HG02763 (cell line): Measurements from ENCODE around the gene SIRT3.

Experiments
- ATAC-seq: cut with Tn5 transposase; IDR thresholded peaks from one replicate; pipeline ENCODE4 v1.9.1; 2021; ENCODE audit warnings: mild to moderate bottlenecking, moderate library complexity; ENCODE audit not compliant: unreplicated experiment

SIRT3 gene

DNA sequence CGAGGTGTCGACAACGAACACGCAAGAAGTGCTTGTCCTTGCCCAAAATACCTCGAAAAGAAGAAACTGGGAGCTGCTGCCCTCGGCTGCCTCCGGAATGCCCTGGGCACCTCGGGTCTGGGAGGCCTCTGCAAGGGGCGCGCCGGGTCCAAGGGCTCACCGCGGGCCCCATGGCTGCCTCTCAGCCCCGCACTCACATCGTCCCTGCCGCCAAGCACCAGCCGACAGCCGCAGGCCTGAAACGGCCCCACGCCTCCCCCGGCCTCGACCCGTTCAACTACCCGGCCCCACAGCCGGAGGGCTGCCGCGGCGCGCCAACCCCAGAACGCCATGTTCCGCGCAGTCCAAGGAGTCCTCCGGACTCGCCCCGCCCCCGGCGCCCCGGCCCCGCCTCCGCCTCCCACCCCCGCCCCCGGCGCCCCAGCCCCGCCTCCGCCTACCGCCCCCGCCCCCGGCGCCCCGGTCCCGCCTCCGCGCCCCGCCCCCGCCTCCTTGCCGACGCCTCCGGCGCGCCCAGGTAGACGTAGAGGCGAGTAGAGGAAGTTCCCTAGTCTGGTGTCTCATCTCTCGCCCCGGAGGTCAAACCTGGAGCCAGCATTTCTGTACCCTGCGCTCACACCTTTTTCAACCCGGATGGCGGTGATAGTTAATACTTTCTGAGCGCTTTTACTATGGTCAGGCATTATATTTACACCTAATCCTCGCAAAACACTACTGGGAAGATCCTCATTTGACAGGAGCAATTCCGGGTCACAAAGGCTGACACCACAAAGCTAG, at the start of gene SIRT3:
SIRT3 (minus strand) TSS at position 346 of the 777 bp plus-strand sequence; CDS start at position 332, 14 bp downstream.
- ATAC-seq: peak; percentile 78

- no peak for ATAC-seq
These were observed 49.7 kb upstream of the SIRT3 start for GRCh38 chr11:285894-286220.

- no peak for ATAC-seq
These were observed 49.1 kb upstream of the SIRT3 start for GRCh38 chr11:285021-285893.

- ATAC-seq: no peak
These were observed 48.2 kb upstream of the SIRT3 start for GRCh38 chr11:284105-285020.

DNA sequence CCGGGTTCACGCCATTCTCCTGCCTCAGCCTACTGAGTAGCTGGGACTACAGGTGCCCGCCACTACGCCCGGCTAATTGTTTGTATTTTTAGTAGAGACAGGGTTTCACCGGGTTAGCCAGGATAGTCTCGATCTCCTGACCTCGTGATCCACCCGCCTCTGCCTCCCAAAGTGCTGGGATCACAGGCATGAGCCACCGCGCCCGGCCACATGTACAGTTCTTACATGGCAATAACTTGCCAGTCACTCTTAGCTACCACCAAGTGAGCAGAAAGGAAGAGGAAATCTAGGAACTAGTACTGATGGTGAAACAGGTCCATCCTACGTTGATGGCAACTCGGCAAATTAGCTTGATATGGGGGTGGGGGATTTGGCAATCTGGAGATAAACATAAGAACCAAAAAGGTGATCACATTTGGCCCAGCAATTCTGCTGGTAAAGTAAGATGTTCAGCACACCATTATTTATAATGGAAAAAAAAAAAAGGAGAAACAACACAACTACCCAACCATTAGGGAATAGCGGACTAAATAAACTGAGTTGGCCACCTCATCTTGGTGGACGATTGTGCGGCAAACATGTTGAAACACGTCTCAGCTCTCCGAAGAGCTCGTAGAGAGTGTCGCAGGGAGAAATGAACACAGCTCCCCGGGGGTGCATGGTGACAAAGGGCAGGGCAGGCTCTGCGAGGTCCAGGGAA, 47.4 kb upstream of the SIRT3 start:
- ATAC-seq: no peak

- no peak for ATAC-seq
These were observed 46.7 kb upstream of the SIRT3 start for GRCh38 chr11:282630-283360.

GRCh38 chr11:282171-282570, 46.0 kb upstream of the SIRT3 start:
- no peak for ATAC-seq

DNA sequence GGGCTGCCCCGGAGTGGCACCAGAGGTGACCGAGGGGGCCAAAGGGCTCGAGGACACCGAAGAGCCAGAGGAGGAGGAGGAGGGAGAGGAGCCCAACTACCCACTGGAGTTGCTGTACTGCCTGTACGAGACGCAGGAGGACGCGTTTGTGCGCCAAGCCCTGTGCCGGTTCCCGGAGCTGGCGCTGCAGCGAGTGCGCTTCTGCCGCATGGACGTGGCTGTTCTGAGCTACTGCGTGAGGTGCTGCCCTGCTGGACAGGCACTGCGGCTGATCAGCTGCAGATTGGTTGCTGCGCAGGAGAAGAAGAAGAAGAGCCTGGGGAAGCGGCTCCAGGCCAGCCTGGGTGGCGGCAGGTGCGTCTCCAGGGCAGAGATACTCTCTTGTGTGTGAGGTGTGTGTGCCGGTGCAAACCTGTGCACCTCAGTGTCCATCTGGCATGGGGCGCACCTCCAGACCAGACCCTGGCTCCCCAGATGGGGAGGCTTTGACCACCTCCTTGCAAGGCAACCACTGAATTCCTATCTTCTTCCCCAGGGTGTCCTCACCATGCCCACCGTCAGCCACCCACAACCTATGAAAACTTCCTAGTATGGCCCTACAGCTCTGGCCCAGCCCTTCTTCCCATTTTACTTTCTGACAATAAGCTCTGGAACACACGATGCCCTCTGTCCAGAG, 45.5 kb upstream of the SIRT3 start:
- ATAC-seq: no peak

- no peak for ATAC-seq
These were observed 44.8 kb upstream of the SIRT3 start for GRCh38 chr11:280706-281485.

GRCh38 chr11:279966-280705, 44.0 kb upstream of the SIRT3 start:
- ATAC-seq: no peak

GRCh38 chr11:279040-279965, 43.2 kb upstream of the SIRT3 start:
- no peak for ATAC-seq

- no peak for ATAC-seq
These were observed 42.1 kb upstream of the SIRT3 start, which contains the start of gene NLRP6 for GRCh38 chr11:278001-278951. NLRP6 (plus strand) TSS chr11:278407; CDS start chr11:278570, 163 bp downstream.

- no peak for ATAC-seq
These were observed 40.1 kb upstream of the SIRT3 start for GRCh38 chr11:276219-276618.

DNA sequence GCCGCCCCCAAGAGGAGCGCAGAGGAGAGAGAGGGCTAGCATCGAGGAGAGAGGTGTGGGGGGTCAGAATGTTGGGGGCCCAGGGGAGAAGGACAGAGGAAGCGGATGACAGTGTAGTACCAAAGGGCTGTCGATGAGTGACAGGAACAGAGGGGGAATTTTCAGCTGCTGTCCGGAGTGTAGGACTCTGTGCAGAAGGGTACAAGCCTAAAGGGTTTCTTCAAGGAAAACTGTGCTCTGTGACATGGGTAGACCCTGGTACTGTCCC, 36.7 kb upstream of the SIRT3 start:
- no peak for ATAC-seq

- no peak for ATAC-seq
These were observed 36.2 kb upstream of the SIRT3 start for GRCh38 chr11:272195-272930.
